Spinal cord (tissue), 10 donors: ENCODE results near the gene CFH. TPM values are rescaled to one million over a fixed set of nuclear protein-coding genes. Genes with fewer than 3 reads are reported as not detected.
"Not testable (repeated sequence)": the region's sequence is repeated elsewhere in the genome, so short reads cannot be mapped to it uniquely, and the experiment has no call there.

Source experiments
- DNase-seq, 6 donors: peaks; one replicate each; pipeline versions ENCODE4 v3.0.0 to v3.0.0-alpha.2; 2013 to 2015; ENCODE audit warnings: low spot score in 6 of 6, low read depth in 4 of 6
- H3K27ac ChIP-seq: one replicate; pipeline ENCODE4 v1.5.1; 2013; ENCODE audit warnings: low read depth, low read length, control low read depth
- H3K27me3 ChIP-seq: one replicate; pipeline ENCODE4 v1.6.1; 2013; ENCODE audit warnings: low read length; ENCODE audit not compliant: control insufficient read depth, insufficient read depth
- H3K36me3 ChIP-seq: one replicate; pipeline ENCODE4 v1.6.1; 2013; ENCODE audit warnings: low read length; ENCODE audit not compliant: control insufficient read depth, insufficient read depth
- H3K4me1 ChIP-seq: one replicate; pipeline ENCODE4 v1.6.1; 2013; ENCODE audit warnings: low read length; ENCODE audit not compliant: control insufficient read depth, insufficient read depth
- H3K4me3 ChIP-seq: one replicate; pipeline ENCODE4 v1.5.1; 2013; ENCODE audit warnings: low read depth, low read length, control low read depth
- H3K9me3 ChIP-seq: one replicate; pipeline ENCODE4 v1.6.1; 2013; ENCODE audit warnings: low read length; ENCODE audit not compliant: control insufficient read depth, insufficient read depth
- WGBS: methylation state at CpG from one replicate; pipeline ENCODE4 v1.1.5; 2013; ENCODE audit warnings: missing lambda C conversion rate; ENCODE audit not compliant: insufficient coverage; 5-methylcytosine and 5-hydroxymethylcytosine counted together
- polyA plus RNA-seq, 2 donors: library from polyadenylated mRNA; unstranded; fragments of 120-200 nt; gene quantifications; one replicate each; pipeline ENCODE4 v1.2.1, GENCODE V29; 2013; ENCODE audit not compliant: insufficient read length in 2 of 2
- total RNA-seq, 2 donors: library from RNA; depleted of rRNA in 1 of 2; stranded (reverse); fragments of 120-200 nt in 1 of 2; fragments of >200 nt in 1 of 2; gene quantifications; one replicate each; pipeline versions ENCODE4 v1.2.3 to v1.2.4, GENCODE V29; 2013 to 2014
- donor health status: healthy.

CFH gene
- total and polyA plus RNA-seq, 4 donors = 12.4 to 982 (median 132) TPM

DNA sequence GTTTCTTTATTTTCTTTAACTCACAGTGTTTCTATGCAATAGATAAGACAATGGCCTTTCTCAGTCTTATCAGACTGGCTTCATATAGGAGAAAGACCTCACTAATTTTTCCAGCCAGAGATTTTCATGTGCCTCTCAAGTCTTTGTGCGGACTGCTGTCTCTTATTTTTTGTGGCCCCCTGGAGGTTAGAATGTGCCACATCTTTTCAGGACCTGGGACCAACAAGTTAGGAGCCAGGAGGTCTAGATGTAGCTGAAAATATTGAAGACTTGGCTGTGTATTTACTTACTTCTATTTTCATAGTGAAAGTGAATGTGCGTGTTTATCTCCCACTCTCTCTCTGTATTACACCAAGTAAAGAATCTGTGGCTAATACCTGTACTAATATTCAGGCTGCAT, 80.7 kb downstream of the CFH start:
- Histone ChIP-seq H3K27ac (no peak overlapping the region), H3K9me3 (no peaks in the 10 kb centered on the region), H3K27me3 (no peaks in the 10 kb centered on the region), H3K4me3 (no peak overlapping the region), H3K36me3 (no peaks in the 10 kb centered on the region), H3K4me1 (no peaks in the 10 kb centered on the region)
- no peak for DNase-seq
- WGBS = no CpG with 5 or more reads among the region's 2 CpGs

DNA sequence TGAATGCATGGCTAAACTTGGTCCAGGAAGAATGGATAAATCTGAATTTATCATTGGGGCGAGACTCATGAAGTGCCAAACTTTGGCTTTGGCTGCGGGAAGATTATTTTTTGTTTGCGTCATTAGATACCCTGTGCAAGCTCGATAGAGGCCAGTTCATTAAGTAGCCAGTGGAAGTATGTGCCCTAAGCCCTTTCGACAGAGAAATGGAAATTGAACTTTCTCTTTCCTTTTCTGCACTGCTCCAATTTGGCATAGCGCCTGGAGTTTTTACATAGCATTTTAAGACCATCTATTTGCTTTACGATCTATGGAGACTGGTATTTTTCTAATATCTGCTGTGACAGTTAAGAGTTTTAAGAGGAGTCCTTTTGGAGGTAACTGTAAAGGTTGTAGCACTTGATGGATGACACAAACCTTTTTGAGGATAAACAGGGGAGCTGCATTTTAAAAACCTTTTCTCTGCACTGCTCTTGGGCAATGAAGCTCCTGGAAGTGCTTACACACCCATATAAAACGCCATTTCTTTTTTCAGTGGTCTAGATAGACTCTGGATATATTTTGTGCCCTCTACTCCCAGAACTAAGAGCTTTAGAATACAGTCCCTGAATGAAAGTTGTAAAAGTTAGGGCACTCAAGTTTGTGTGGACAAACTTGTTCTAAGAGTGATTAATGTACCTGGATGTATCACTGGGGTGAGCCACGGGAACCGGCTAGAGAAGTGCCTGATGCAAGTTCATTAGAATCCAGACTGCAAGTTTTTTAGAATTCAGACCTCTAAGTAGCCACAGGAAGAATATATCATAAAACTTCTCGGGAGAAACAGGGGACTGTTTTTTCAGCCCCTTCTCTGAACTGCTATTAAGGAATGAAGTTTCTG, 81.5 kb downstream of the CFH start:
- Histone ChIP-seq H3K4me3 (no peak overlapping the region), H3K4me1 (no peaks in the 10 kb centered on the region), H3K27me3 (no peaks in the 10 kb centered on the region), H3K27ac (no peak overlapping the region), H3K36me3 (no peaks in the 10 kb centered on the region), H3K9me3 (peaks cover 2% of the 10 kb centered on the region)
- DNase-seq = peak in 1 of 6 donors; percentile 2
- WGBS = 97% methylated on average over 5 of the region's 11 CpGs

DNA sequence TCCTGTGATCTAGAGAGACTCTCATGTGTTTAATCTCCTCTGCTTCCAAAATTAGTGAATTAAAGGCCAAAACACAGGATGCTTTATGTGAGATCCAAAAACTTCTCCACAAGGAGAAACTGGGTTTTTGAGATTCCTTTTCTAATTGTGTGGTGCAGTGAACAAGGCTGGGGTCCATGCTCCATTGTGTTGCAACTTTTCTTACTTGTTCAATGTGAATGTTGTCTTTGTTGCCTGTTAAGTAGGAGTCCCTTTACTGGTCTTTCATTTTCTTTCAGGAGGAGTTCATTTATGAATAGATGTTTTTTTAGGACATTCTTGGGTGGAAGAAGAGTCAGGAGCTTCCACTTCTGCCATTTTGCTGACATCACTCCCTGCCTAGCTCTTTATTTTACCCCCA, 82.2 kb downstream of the CFH start:
- H3K4me1 ChIP-seq = no peaks in the 10 kb centered on the region
- no peaks in the 10 kb centered on the region for H3K27me3 ChIP-seq
- peaks cover 7% of the 10 kb centered on the region for H3K9me3 ChIP-seq
- no peak for DNase-seq
- no peak overlapping the region for H3K4me3 ChIP-seq
- H3K36me3 ChIP-seq = no peaks in the 10 kb centered on the region
- H3K27ac ChIP-seq = no peak overlapping the region

DNA sequence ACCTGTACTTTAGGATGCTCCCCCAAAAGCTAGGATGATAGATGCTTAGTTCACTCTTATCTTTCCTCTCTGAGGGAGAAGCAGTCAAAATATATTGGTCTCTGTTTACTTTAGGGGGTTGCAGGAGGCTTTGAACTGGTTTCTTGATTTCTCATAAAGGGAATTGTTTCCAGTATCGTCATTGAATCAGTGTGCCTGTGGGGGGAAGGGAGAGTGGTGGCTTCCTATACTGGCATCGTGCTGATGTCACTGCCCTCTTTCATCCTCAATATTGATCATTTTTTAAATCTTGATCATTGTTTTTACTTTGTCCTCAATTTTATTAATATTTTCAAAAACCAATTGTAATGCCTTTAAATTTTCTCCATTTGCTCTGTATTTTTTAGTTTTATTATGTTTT, 82.6 kb downstream of the CFH start:
- whole genome bisulfite sequencing = no CpG with 5 or more reads among the region's 2 CpGs
- Histone ChIP-seq H3K4me1 (no peaks in the 10 kb centered on the region), H3K27me3 (no peaks in the 10 kb centered on the region), H3K4me3 (no peak overlapping the region), H3K36me3 (no peaks in the 10 kb centered on the region), H3K27ac (no peak overlapping the region), H3K9me3 (peaks cover 11% of the 10 kb centered on the region)
- no peak for DNase-seq

DNA sequence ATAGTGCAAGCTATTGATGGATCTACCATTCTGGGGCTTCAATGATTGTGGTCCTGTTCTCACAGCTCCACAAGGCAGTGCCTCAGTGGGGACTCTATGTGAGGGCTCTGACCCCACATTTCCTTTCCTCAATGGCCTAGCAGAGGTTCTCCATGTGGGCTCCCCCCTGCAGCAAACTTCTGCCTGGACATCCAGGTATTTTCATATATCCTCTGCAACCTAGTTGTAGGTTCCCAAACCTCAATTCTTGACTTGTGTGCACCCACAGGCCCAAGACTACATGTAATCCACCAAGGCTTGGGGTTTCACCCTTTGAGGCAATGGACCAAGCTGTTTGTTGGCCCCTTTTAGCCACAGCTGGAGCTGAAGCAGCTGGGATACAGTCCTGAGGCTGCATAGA, 86.9 kb downstream of the CFH start:
- Histone ChIP-seq H3K27me3 (no peaks in the 10 kb centered on the region), H3K36me3 (no peaks in the 10 kb centered on the region), H3K4me1 (no peaks in the 10 kb centered on the region), H3K4me3 (no peak overlapping the region), H3K27ac (no peak overlapping the region), H3K9me3 (peaks cover 13% of the 10 kb centered on the region)
- no peak for DNase-seq

DNA sequence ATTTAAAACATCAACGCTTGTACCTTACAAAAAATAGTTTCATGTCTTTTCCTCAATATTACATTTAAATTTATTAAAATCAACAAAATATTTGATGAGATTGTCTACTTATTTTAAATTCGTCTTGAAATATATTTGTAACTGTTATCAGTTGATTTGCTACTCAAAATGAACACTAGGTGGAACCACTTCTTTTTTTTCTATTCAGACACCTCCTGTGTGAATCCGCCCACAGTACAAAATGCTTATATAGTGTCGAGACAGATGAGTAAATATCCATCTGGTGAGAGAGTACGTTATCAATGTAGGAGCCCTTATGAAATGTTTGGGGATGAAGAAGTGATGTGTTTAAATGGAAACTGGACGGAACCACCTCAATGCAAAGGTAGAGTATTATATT, 91.4 kb downstream of the CFH start:
- H3K9me3 ChIP-seq = peaks cover 12% of the 10 kb centered on the region
- not testable (repeated sequence) for H3K4me3 ChIP-seq, H3K27ac ChIP-seq, H3K4me1 ChIP-seq, H3K36me3 ChIP-seq, H3K27me3 ChIP-seq
- WGBS = no CpG with 5 or more reads among the region's 6 CpGs
- peak in 2 of 6 donors; percentile 15 to 20 for DNase-seq

DNA sequence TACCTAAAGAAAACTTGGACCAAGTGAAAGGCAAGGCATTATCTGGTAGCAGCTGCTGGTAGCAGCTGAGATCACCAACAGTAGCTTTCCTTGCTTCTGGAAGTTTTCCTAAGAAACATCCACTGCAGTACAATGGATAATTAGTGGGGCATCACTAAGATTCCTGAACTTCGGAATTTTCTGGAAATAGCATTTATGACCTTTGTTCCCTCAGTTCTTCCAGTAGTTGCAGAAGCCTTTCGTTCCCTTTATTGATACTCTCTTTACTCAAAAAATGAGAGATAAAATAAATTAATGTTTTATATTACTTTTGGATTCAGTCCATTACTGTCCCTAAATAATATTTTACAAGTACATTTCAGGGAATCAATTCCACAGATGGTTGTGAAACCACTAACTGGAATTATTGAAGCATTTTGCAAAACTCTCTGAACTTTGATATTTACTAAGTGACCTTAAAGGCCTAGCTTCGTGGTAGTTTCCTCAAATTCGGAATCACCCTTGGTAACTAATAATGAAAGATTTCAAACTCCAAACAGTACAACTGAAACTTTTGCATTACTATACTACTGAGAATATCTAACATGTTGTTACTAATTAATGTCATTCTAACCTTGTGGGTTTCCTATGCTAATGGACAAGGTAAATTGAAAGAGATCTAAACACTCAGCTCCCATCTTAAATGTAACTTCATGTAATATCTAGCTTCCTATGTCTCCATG, 113.3 kb downstream of the CFH start:
- no CpG with 5 or more reads among the region's 4 CpGs for WGBS
- H3K4me1 ChIP-seq, H3K36me3 ChIP-seq, H3K27me3 ChIP-seq, H3K4me3 ChIP-seq, H3K27ac ChIP-seq, DNase-seq, H3K9me3 ChIP-seq: not testable (repeated sequence)

DNA sequence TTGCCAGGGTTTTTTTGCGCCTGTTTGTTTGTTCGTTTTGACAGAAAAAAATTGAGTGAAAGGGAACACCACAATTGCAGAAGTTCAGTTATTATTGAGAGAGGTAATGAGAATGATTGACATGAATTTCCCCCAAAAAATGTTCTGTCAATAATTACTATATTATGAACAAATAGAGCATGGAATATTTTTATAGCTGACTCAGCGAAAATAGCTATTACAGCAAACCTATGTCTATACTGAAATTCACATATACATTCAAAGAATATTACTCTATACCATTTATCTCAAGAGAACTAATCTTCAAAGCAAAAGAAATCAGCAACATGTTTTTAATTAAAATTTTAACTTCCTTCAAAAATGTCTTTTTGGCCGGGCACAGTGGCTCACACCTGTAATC, 118.0 kb downstream of the CFH start:
- not testable (repeated sequence) for H3K36me3 ChIP-seq
- WGBS = 100% methylated on average over 1 of the region's 4 CpGs

DNA sequence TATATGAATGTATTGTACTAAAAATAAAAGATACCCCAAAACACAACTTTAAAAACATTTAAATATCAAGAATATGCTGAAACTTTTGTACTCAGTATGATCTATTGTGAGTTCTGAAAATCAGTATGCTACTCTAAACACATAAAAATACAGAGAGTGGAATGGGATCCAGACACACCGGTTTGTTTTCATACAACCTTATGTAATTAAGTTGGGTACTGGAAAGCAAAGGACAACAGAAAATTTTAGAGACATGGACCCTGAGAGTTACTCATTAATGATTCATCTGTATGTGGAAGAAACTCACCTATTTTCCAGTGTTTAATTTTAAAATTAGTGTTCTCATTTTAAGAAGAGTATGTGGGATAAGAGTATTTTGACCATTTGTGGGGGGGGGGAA, 121.9 kb downstream of the CFH start:
- H3K9me3 ChIP-seq = no peaks in the 10 kb centered on the region
- no peaks in the 10 kb centered on the region for H3K27me3 ChIP-seq
- WGBS = no CpG with 5 or more reads among the region's 1 CpG
- H3K4me3 ChIP-seq = no peak overlapping the region
- no peaks in the 10 kb centered on the region for H3K4me1 ChIP-seq
- no peak for DNase-seq
- no peak overlapping the region for H3K27ac ChIP-seq
- no peaks in the 10 kb centered on the region for H3K36me3 ChIP-seq

More for the DNA sequence above, 118.0 kb downstream of the CFH start:
- H3K27me3 ChIP-seq, H3K9me3 ChIP-seq, H3K27ac ChIP-seq, DNase-seq, H3K4me3 ChIP-seq, H3K4me1 ChIP-seq: not testable (repeated sequence)

DNA sequence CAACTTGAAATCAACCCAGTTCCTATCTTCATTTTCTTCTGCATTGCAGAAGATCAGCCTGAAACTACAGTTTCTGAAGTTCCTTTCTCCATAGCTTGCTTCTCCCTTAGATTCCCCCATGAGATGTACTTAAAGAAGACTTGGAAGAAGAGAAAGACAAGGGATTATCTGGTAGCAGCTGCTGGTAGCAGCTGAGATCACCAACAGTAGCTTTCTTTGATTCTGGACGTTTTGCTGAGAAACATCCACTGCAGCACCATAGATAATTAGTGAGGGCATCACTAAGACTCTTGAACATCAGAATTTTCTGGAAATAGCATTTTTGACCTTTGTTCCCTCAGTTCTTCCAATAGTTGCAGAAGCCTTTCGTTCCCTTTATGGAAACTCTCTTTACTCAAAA, 122.3 kb downstream of the CFH start:
- no CpG with 5 or more reads among the region's 2 CpGs for WGBS
- DNase-seq = no peak

More for the DNA sequence above, 122.3 kb downstream of the CFH start:
- H3K27me3 ChIP-seq = no peaks in the 10 kb centered on the region
- no peaks in the 10 kb centered on the region for H3K4me1 ChIP-seq
- H3K4me3 ChIP-seq = no peak overlapping the region
- no peaks in the 10 kb centered on the region for H3K9me3 ChIP-seq
- no peak overlapping the region for H3K27ac ChIP-seq
- no peaks in the 10 kb centered on the region for H3K36me3 ChIP-seq
